ENCODE results near the gene NOP16.

NOP16 gene

GRCh38 chr5:176384366-176384930 lies 4.0 kb downstream of the NOP16 start:
- TF ChIP-seq REST (IDR thresholded peaks at IDR 0.05; ENCODE audit: low read depth): no peak
- no peak for TF ChIP-seq USF1 (IDR thresholded peaks at IDR 0.05)
- no peak for TF ChIP-seq FOXM1 (IDR thresholded peaks at IDR 0.05; ENCODE audit: borderline replicate concordance, low read depth)
- TF ChIP-seq NFIC (IDR thresholded peaks at IDR 0.05): no peak

GRCh38 chr5:176383961-176384360 lies 4.4 kb downstream of the NOP16 start:
- no peak for TF ChIP-seq YY1 (IDR thresholded peaks at IDR 0.05; ENCODE audit: low read depth)
- TF ChIP-seq NFIC (IDR thresholded peaks at IDR 0.05): no peak
- TF ChIP-seq CREB1 (IDR thresholded peaks at IDR 0.05; ENCODE audit: low read depth): no peak
- no peak for TF ChIP-seq FOXM1 (IDR thresholded peaks at IDR 0.05; ENCODE audit: borderline replicate concordance, low read depth)
- TF ChIP-seq USF1 (IDR thresholded peaks at IDR 0.05): no peak
- no peak for TF ChIP-seq TAF1 (IDR thresholded peaks at IDR 0.05; ENCODE audit: low read depth)
- no peak for TF ChIP-seq TEAD4 (IDR thresholded peaks at IDR 0.05)
- no peak for TF ChIP-seq REST (IDR thresholded peaks at IDR 0.05; ENCODE audit: low read depth)
- TF ChIP-seq ZBTB7A (IDR thresholded peaks at IDR 0.05; ENCODE audit: low read depth): no peak
- no peak for TF ChIP-seq MAX (IDR thresholded peaks at IDR 0.05)
- TF ChIP-seq EGR1 (IDR thresholded peaks at IDR 0.05): no peak
- TF ChIP-seq CEBPB (IDR thresholded peaks at IDR 0.05): no peak
- TF ChIP-seq EP300 (IDR thresholded peaks at IDR 0.05; ENCODE audit: borderline replicate concordance): no peak
- TF ChIP-seq RAD21 (IDR thresholded peaks at IDR 0.05; ENCODE audit: low read depth): no peak
- TF ChIP-seq TCF12 (IDR thresholded peaks at IDR 0.05; ENCODE audit: low read depth): no peak

- TF ChIP-seq EGR1 (IDR thresholded peaks at IDR 0.05) (no peak), USF1 (IDR thresholded peaks at IDR 0.05) (no peak), TEAD4 (IDR thresholded peaks at IDR 0.05) (no peak), NFIC (IDR thresholded peaks at IDR 0.05) (no peak), TCF12 (IDR thresholded peaks at IDR 0.05; ENCODE audit: low read depth) (no peak), FOXM1 (IDR thresholded peaks at IDR 0.05; ENCODE audit: borderline replicate concordance, low read depth) (no peak), YY1 (IDR thresholded peaks at IDR 0.05; ENCODE audit: low read depth) (no peak), TAF1 (IDR thresholded peaks at IDR 0.05; ENCODE audit: low read depth) (no peak), CREB1 (IDR thresholded peaks at IDR 0.05; ENCODE audit: low read depth) (no peak), MAX (IDR thresholded peaks at IDR 0.05) (no peak), ZBTB7A (IDR thresholded peaks at IDR 0.05; ENCODE audit: low read depth) (no peak), CEBPB (IDR thresholded peaks at IDR 0.05) (no peak), REST (IDR thresholded peaks at IDR 0.05; ENCODE audit: low read depth) (no peak), RAD21 (IDR thresholded peaks at IDR 0.05; ENCODE audit: low read depth) (no peak), EP300 (IDR thresholded peaks at IDR 0.05; ENCODE audit: borderline replicate concordance) (no peak)
Observed at GRCh38 chr5:176383248-176383905, 5.0 kb downstream of the NOP16 start.

GRCh38 chr5:176382721-176383120 lies 5.7 kb downstream of the NOP16 start:
- no peak for TF ChIP-seq TCF12 (IDR thresholded peaks at IDR 0.05; ENCODE audit: low read depth)
- TF ChIP-seq NFIC (IDR thresholded peaks at IDR 0.05): no peak
- no peak for TF ChIP-seq EP300 (IDR thresholded peaks at IDR 0.05; ENCODE audit: borderline replicate concordance)
- TF ChIP-seq MAX (IDR thresholded peaks at IDR 0.05): no peak
- no peak for TF ChIP-seq ZBTB7A (IDR thresholded peaks at IDR 0.05; ENCODE audit: low read depth)
- no peak for TF ChIP-seq USF1 (IDR thresholded peaks at IDR 0.05)
- TF ChIP-seq REST (IDR thresholded peaks at IDR 0.05; ENCODE audit: low read depth): no peak
- TF ChIP-seq TEAD4 (IDR thresholded peaks at IDR 0.05): no peak
